Naive B cell (primary cell): Measurements from ENCODE around the gene ORM1. TPM values are rescaled to one million over a fixed set of nuclear protein-coding genes. Genes with fewer than 3 reads are reported as not detected.
A peak's percentile ranks its signal among the peaks of the same experiment; 100 is the strongest.

Experiments used
- ATAC-seq, 2 donors: fragments of 150-1000 bp; cut with Tn5 transposase; 2 replicates each; pipeline ENCODE4 v1.10.0; 2021; ENCODE audit warnings: low read depth in 2 of 2, mild to moderate bottlenecking in 2 of 2, moderate library complexity in 2 of 2
- DNase-seq: peaks from one replicate; pipeline ENCODE4 v3.0.0; 2022
- H3K27ac Mint-ChIP-seq, 6 donors: one replicate each; pipeline ENCODE4 v1.8.0; 2020 to 2022; ENCODE audit warnings: mild to moderate bottlenecking in 6 of 6, mixed read lengths in 6 of 6, moderate library complexity in 5 of 6, inconsistent platforms in 2 of 6
- H3K27me3 Mint-ChIP-seq, 3 donors: one replicate each; pipeline ENCODE4 v1.8.0; 2021 to 2022; ENCODE audit warnings: mixed read lengths in 3 of 3, mild to moderate bottlenecking in 1 of 3
- H3K36me3 Mint-ChIP-seq, 2 donors: one replicate each; pipeline ENCODE4 v1.8.0; 2020 to 2022; ENCODE audit warnings: mixed read lengths in 2 of 2, inconsistent platforms in 1 of 2, mild to moderate bottlenecking in 1 of 2
- H3K4me1 Mint-ChIP-seq, 3 donors: one replicate each; pipeline ENCODE4 v1.8.0; 2020 to 2022; ENCODE audit warnings: mixed read lengths in 3 of 3, inconsistent platforms in 1 of 3, mild to moderate bottlenecking in 1 of 3, moderate library complexity in 1 of 3
- H3K4me3 Mint-ChIP-seq, 8 donors: one replicate each; pipeline ENCODE4 v1.8.0; 2020 to 2022; ENCODE audit warnings: mild to moderate bottlenecking in 8 of 8, mixed read lengths in 8 of 8, moderate library complexity in 8 of 8, inconsistent platforms in 2 of 8
- H3K9me3 Mint-ChIP-seq, 7 donors: one replicate each; pipeline ENCODE4 v1.8.0; 2020 to 2022; ENCODE audit warnings: mixed read lengths in 7 of 7, mild to moderate bottlenecking in 5 of 7, inconsistent platforms in 2 of 7, moderate library complexity in 1 of 7
- polyA plus RNA-seq, 6 donors: library from polyadenylated mRNA; unstranded; fragments of 300-500 nt; fragmentation: Illumina TruSeq; gene quantifications; one replicate each; pipeline ENCODE4 v1.2.3, GENCODE V29; 2021; ENCODE audit warnings: low read depth in 6 of 6

The ORM1 gene
- polyA plus RNA-seq, 6 donors from 2014 or later = not detected

GRCh38 chr9:114373960-114374730 lies 51.2 kb downstream of the ORM1 start:
- no peaks in the 10 kb centered on the region for H3K27me3 Mint-ChIP-seq
- peaks cover 31 to 34% of the 10 kb centered on the region in 2 donors for H3K36me3 Mint-ChIP-seq
- peak overlapping the region; percentile 33 to 99 (median 96) for H3K27ac Mint-ChIP-seq
- no peak for ATAC-seq
- DNase-seq = no peak
- peaks cover 0 to 5% (median 0%) of the 10 kb centered on the region in 7 donors for H3K9me3 Mint-ChIP-seq
- peaks cover 64 to 97% (median 91%) of the 10 kb centered on the region in 3 donors for H3K4me1 Mint-ChIP-seq
- H3K4me3 Mint-ChIP-seq = peak overlapping the region; percentile 20 to 85 (median 66)

GRCh38 chr9:114374936-114375335 lies 52.0 kb downstream of the ORM1 start:
- no peaks in the 10 kb centered on the region for H3K27me3 Mint-ChIP-seq
- H3K4me1 Mint-ChIP-seq = peaks cover 60 to 97% (median 86%) of the 10 kb centered on the region in 3 donors
- peak overlapping the region in 6 of 8 donors; percentile 6 to 85 (median 18) for H3K4me3 Mint-ChIP-seq
- no peaks in the 10 kb centered on the region for H3K9me3 Mint-ChIP-seq
- ATAC-seq = no peak
- H3K36me3 Mint-ChIP-seq = peaks cover 26 to 29% of the 10 kb centered on the region in 2 donors
- DNase-seq = no peak
- peak overlapping the region; percentile 1 to 99 (median 93) for H3K27ac Mint-ChIP-seq

GRCh38 chr9:114375386-114376175 lies 52.7 kb downstream of the ORM1 start:
- Mint-ChIP-seq H3K27me3 (no peaks in the 10 kb centered on the region), H3K9me3 (no peaks in the 10 kb centered on the region), H3K36me3 (peaks cover 25 to 33% of the 10 kb centered on the region in 2 donors), H3K4me3 (peak overlapping the region in 5 of 8 donors; percentile 9 to 85 (median 20)), H3K27ac (peak overlapping the region; percentile 79 to 99 (median 95)), H3K4me1 (peaks cover 60 to 96% (median 84%) of the 10 kb centered on the region in 3 donors)
- DNase-seq (no peak), ATAC-seq (no peak)

Other genes with a start within 250 kb of the ORM1 start
- not detected for gene AMBP, start 244.8 kb upstream of the ORM1 start, polyA plus RNA-seq
- not detected for gene KIF12, start 223.8 kb upstream of the ORM1 start, polyA plus RNA-seq
- under 1 TPM in 1 of 6 donors, not detected in 5; 0.04 TPM for gene COL27A1, start 167.6 kb upstream of the ORM1 start, polyA plus RNA-seq
- not detected for gene ORM2, start 6.8 kb downstream of the ORM1 start, polyA plus RNA-seq
- gene AKNA, start 64.9 kb downstream of the ORM1 start, polyA plus RNA-seq = 10 to 100 TPM in 5 of 6 donors, under 1 TPM in 1; 0.78 to 34.1 (median 13.7) TPM
- 1 to 10 TPM in 2 of 6 donors, under 1 TPM in 4; 0.27 to 2.0 (median 0.95) TPM for gene WHRN, start 182.4 kb downstream of the ORM1 start, polyA plus RNA-seq